Frontal cortex (tissue), 4 donors: Measurements from ENCODE around the gene STXBP5. TPM values are rescaled to one million over a fixed set of nuclear protein-coding genes. Genes with fewer than 3 reads are reported as not detected.

Experiments used
- DNase-seq, 2 donors: peaks; one replicate each; pipeline ENCODE4 v3.0.0; 2012; ENCODE audit warnings: low spot score in 2 of 2
- FAIRE-seq: peaks from 2 replicates; lab custom pipeline; 2012; peaks lifted over from hg19 to GRCh38; lab: Jason Lieb, UNC
- total RNA-seq: library from RNA; depleted of rRNA; stranded (reverse); fragments of >200 nt; gene quantifications from one replicate; pipeline ENCODE4 v1.2.3, GENCODE V29; 2014
- donor health status: control.
- donor health status: control.
- donor health status: control.

STXBP5 gene
- total RNA-seq: 138 TPM

- FAIRE-seq (no peak), DNase-seq (peak in 1 of 2 donors; percentile 10)
Measured at GRCh38 chr6:147204060-147204785, at the start of gene STXBP5. TSS of gene STXBP5 (plus strand) at chr6:147204417. CDS start at chr6:147204533, 116 bp downstream.

GRCh38 chr6:147154454-147154853, 49.8 kb upstream of the STXBP5 start:
- no peak for FAIRE-seq

GRCh38 chr6:147156218-147156617, 48.0 kb upstream of the STXBP5 start:
- FAIRE-seq: no peak
- DNase-seq: no peak

More at GRCh38 chr6:147154454-147154853, 49.8 kb upstream of the STXBP5 start:
- no peak for DNase-seq

- no peak for FAIRE-seq
Measured at GRCh38 chr6:147156799-147157382, 47.3 kb upstream of the STXBP5 start.

DNA sequence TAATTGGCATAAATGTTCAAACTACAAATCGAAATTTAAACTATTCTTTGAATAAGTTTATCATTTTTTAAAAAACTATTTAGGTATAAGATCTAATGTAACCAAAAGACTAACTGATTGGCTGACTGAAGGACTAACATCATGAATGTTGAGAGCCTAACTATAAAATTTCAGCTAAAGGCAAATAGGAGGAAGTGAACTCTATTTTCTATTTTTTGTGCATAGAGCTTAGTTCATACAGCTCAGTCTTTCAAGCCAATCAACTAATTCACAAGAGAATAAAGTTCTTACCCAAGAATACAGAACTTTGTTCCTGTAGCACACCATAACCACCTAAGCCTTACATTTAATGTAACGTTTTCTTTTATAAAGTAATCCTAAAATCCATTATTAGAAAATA, 46.3 kb upstream of the STXBP5 start:
- FAIRE-seq (no peak), DNase-seq (no peak)

More at GRCh38 chr6:147156799-147157382, 47.3 kb upstream of the STXBP5 start:
- no peak for DNase-seq

GRCh38 chr6:147158881-147159280, 45.3 kb upstream of the STXBP5 start:
- FAIRE-seq (no peak), DNase-seq (no peak)

- DNase-seq: no peak
- no peak for FAIRE-seq
Measured at GRCh38 chr6:147159536-147160374, 44.5 kb upstream of the STXBP5 start.

GRCh38 chr6:147160593-147160992, 43.6 kb upstream of the STXBP5 start:
- no peak for DNase-seq

GRCh38 chr6:147161253-147161973, 42.8 kb upstream of the STXBP5 start:
- no peak for FAIRE-seq

More at GRCh38 chr6:147160593-147160992, 43.6 kb upstream of the STXBP5 start:
- FAIRE-seq: no peak

GRCh38 chr6:147161974-147162495, 42.2 kb upstream of the STXBP5 start:
- FAIRE-seq: no peak
- DNase-seq: no peak

More at GRCh38 chr6:147161253-147161973, 42.8 kb upstream of the STXBP5 start:
- no peak for DNase-seq

DNA sequence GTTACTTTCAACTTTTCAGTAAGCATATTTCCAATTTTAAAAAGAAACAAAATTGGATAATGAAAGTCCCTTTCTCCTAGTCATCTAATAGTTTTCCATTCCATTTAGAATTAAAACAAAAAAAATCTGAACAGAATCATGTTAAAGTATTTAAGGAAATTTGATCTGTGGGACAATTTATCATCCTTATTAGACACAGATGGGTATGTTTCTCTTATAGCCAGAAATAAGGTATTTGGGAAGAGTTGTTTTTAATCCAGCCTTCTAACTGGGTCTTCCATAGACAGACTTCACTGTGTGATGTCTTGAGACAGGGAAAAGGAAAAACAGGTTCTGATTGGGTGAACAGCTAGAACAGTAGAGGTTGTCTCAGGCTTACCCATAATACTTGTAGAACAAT, 39.5 kb upstream of the STXBP5 start:
- no peak for FAIRE-seq
- no peak for DNase-seq

DNA sequence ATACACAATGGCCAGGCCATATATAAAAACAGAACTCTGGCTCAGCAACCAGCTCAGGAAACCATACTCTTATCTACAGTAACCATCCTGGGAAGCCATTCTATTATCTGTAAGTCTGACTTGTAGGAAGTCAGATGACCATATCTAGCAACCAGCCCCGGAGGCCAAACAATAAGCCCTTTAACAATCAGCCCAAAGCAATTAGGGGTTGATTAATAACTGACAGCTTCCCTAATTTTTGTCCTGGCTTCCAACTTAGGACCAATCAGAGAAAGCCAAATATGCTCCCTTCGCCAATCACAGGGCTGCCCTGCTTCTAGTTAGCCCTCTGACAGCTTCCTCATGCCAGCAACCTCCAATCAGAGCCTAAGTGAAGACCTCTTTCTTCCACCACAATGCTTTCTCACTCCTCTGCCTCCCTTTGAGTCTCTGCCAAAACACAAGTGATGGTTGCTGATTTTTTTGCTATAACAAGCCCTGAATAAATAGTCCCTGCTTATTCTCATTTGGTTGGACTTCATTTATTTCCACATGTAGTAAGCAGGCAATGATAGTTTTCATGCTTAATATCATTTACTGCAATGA, 37.8 kb upstream of the STXBP5 start:
- DNase-seq: no peak
- FAIRE-seq: no peak

GRCh38 chr6:147166992-147167391, 37.2 kb upstream of the STXBP5 start:
- DNase-seq: no peak
- no peak for FAIRE-seq

GRCh38 chr6:147167576-147168461, 36.4 kb upstream of the STXBP5 start:
- DNase-seq (no peak), FAIRE-seq (no peak)

GRCh38 chr6:147169529-147169928, 34.7 kb upstream of the STXBP5 start:
- no peak for FAIRE-seq
- DNase-seq: no peak

DNA sequence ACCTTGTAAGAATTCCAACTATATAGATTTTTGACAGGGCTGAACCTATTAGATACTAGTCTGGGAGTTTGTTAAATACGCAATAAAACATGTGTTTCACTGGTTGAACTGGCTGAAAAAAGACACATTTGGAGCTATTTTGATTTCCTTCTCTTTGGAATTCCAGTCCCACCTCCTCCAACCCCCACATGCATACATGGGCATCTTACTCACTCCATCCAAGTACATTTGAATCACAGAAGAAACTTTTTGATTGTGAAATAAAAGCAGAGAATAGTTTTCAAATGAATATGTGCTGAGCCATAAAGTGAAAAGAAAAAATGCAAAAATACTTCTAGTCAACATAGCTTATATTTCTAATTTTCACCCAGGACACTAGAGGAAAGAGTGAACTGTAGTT, 33.9 kb upstream of the STXBP5 start:
- FAIRE-seq: no peak
- DNase-seq: no peak

GRCh38 chr6:147173140-147173539, 31.1 kb upstream of the STXBP5 start:
- DNase-seq (no peak), FAIRE-seq (no peak)

- DNase-seq (no peak), FAIRE-seq (no peak)
Measured at GRCh38 chr6:147173675-147174308, 30.4 kb upstream of the STXBP5 start.
